Karpas-422 (cell line): ENCODE measurements around the gene AOC2. TPM values are rescaled to one million over a fixed set of nuclear protein-coding genes. Genes with fewer than 3 reads are reported as not detected.
A peak's percentile ranks its signal among the peaks of the same experiment; 100 is the strongest.

ENCODE experiments used
- DNase-seq: peaks from one replicate; pipeline ENCODE4 v3.0.0-alpha.2; 2015
- H2AFZ ChIP-seq: fragments of 200-600 bp; sonication (generic); 2 replicates; pipeline ENCODE4 v1.6.1; 2014; ENCODE audit warnings: antibody characterized with exemption, low read length, mixed read lengths
- H3K27ac ChIP-seq: fragments of 200-600 bp; sonication (generic); 2 replicates; pipeline ENCODE4 v1.5.1; 2014; ENCODE audit warnings: mild to moderate bottlenecking, low read length, moderate library complexity
- H3K27me3 ChIP-seq: fragments of 200-600 bp; sonication (generic); 2 replicates; pipeline ENCODE4 v1.6.1; 2014; ENCODE audit warnings: low read length, mixed read lengths
- H3K36me3 ChIP-seq: fragments of 200-600 bp; sonication (generic); 2 replicates; pipeline ENCODE4 v1.6.1; 2014; ENCODE audit warnings: low read length, mixed read lengths; ENCODE audit not compliant: insufficient read depth
- H3K4me1 ChIP-seq: fragments of 200-600 bp; sonication (generic); 2 replicates; pipeline ENCODE4 v1.6.1; 2014; ENCODE audit warnings: mild to moderate bottlenecking, low read length, mixed read lengths
- H3K4me2 ChIP-seq: fragments of 200-600 bp; sonication (generic); 2 replicates; pipeline ENCODE4 v1.6.1; 2014; ENCODE audit warnings: low read length, low read depth, mild to moderate bottlenecking; ENCODE audit not compliant: poor library complexity, severe bottlenecking
- H3K4me3 ChIP-seq: fragments of 200-600 bp; sonication (generic); 2 replicates; pipeline ENCODE4 v1.5.1; 2014; ENCODE audit warnings: mild to moderate bottlenecking, antibody characterized with exemption, low read length, mixed read lengths
- H3K79me2 ChIP-seq: fragments of 200-600 bp; sonication (generic); 2 replicates; pipeline ENCODE4 v1.6.1; 2014; ENCODE audit warnings: mild to moderate bottlenecking, low read length, mixed read lengths
- H3K9ac ChIP-seq: fragments of 200-600 bp; sonication (generic); 2 replicates; pipeline ENCODE4 v1.6.0; 2014; ENCODE audit warnings: low read length
- H3K9me2 ChIP-seq: fragments of 200-600 bp; sonication (generic), shearing (Covaris generic); replicated peaks from 2 replicates; pipeline ENCODE4 v1.6.0; 2014; ENCODE audit warnings: mild to moderate bottlenecking, low read length, moderate library complexity; ENCODE audit not compliant: insufficient read depth
- H3K9me3 ChIP-seq: fragments of 300-700, 200-600 bp; sonication (generic); 2 replicates; pipeline ENCODE4 v1.6.1; 2014; ENCODE audit warnings: low read length, mixed read lengths
- H4K20me1 ChIP-seq: fragments of 200-600 bp; sonication (generic); 2 replicates; pipeline ENCODE4 v1.6.1; 2014; ENCODE audit warnings: mild to moderate bottlenecking, antibody characterized with exemption, low read length, low read depth; ENCODE audit not compliant: insufficient read depth
- total RNA-seq: library from RNA; depleted of rRNA; stranded (reverse); fragments of >200 nt; shearing (Covaris generic); gene quantifications from 2 replicates; pipeline ENCODE4 v1.2.3, GENCODE V29; 2014; ENCODE audit warnings: low replicate concordance; rRNA removed

AOC2 gene, protein sequence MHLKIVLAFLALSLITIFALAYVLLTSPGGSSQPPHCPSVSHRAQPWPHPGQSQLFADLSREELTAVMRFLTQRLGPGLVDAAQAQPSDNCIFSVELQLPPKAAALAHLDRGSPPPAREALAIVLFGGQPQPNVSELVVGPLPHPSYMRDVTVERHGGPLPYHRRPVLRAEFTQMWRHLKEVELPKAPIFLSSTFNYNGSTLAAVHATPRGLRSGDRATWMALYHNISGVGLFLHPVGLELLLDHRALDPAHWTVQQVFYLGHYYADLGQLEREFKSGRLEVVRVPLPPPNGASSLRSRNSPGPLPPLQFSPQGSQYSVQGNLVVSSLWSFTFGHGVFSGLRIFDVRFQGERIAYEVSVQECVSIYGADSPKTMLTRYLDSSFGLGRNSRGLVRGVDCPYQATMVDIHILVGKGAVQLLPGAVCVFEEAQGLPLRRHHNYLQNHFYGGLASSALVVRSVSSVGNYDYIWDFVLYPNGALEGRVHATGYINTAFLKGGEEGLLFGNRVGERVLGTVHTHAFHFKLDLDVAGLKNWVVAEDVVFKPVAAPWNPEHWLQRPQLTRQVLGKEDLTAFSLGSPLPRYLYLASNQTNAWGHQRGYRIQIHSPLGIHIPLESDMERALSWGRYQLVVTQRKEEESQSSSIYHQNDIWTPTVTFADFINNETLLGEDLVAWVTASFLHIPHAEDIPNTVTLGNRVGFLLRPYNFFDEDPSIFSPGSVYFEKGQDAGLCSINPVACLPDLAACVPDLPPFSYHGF
- 0.67 and 1.5 TPM in 2 replicates for total RNA-seq

DNA sequence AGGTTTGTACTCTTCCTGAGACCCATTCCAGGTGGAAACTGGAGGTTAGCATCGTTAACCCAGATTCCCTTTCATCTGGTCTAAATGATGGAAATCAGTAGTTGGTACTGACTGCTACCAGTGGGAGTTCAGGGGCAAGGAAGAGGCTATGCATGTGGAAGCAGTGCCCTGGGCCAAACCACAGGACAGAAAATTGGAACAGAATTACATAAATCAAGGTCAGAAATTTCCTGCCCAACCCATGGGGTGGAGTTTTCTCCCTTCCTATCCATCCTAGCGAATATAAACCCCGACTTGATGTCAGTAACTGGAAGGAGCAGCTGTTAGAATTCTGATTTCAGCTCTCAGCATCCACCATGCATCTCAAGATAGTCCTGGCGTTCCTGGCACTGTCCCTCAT, at the start of gene AOC2:
TSS of gene AOC2 (plus strand) at position 310 of the 400 bp plus-strand sequence. CDS start at position 357, 47 bp downstream.
- Histone ChIP-seq H3K27ac (no peak within 1 kb of the TSS), H3K79me2 (no peaks in the 10 kb centered on the region), H2AFZ (no peak within 1 kb of the TSS), H3K36me3 (peaks cover 37% of the 10 kb centered on the region), H3K27me3 (no peaks in the 10 kb centered on the region), H3K9ac (no peak within 1 kb of the TSS), H4K20me1 (peaks cover 26% of the 10 kb centered on the region; the same call in 1 of the 2 replicates), H3K4me1 (no peaks in the 10 kb centered on the region), H3K4me2 (no peak within 1 kb of the TSS), H3K9me3 (no peaks in the 10 kb centered on the region), H3K4me3 (no peak within 1 kb of the TSS), H3K9me2 (no peaks in the 10 kb centered on the region)
- DNase-seq: no peak

DNA sequence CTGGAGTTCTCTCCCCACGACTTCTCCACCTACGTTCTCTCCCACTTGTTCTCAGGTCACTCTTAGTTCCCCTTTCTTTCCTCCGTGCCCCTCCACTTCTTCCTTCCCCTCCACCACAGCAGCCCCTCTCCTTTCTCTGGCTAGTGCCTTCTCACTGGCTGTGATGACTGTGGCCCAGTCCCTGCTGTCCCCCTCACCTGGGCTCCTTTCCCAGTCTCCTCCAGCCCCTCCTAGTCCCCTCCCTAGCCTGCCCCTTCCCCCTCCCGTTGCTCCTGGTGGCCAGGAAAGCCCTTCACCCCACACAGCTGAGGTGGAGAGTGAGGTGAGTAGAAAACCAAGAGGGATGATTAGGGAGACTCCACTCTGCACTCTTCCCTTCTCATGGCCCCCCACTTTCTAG, 49.3 kb upstream of the AOC2 start:
- no peak overlapping the region for H3K4me2 ChIP-seq
- no peaks in the 10 kb centered on the region for H3K27me3 ChIP-seq
- H3K9ac ChIP-seq: no peak overlapping the region
- no peaks in the 10 kb centered on the region for H3K9me3 ChIP-seq
- no peaks in the 10 kb centered on the region for H3K9me2 ChIP-seq
- no peak overlapping the region for H2AFZ ChIP-seq
- no peaks in the 10 kb centered on the region for H3K36me3 ChIP-seq
- peaks cover 13% of the 10 kb centered on the region for H3K79me2 ChIP-seq
- H3K27ac ChIP-seq: no peak overlapping the region
- H4K20me1 ChIP-seq: no peaks in the 10 kb centered on the region
- H3K4me1 ChIP-seq: peaks cover 13% of the 10 kb centered on the region
- no peak overlapping the region for H3K4me3 ChIP-seq
- DNase-seq: no peak

DNA sequence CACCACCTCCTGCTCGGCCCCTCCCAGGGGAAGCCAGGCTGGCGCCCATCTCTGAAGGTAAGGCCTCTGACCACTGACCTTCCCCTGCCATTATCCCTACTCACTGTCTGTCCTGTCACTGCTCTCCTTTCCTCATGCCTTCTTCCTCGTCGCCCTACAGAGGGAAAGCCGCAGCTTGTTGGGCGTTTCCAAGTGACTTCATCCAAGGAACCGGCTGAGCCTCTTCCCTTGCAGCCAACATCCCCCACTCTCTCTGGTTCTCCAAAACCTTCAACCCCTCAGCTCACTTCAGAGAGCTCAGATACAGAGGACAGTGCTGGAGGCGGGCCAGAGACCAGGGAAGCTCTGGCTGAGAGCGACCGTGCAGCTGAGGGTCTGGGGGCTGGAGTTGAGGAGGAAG, 48.9 kb upstream of the AOC2 start:
- H3K4me2 ChIP-seq: no peak overlapping the region
- no peak overlapping the region for H2AFZ ChIP-seq
- no peaks in the 10 kb centered on the region for H3K27me3 ChIP-seq
- H3K9ac ChIP-seq: no peak overlapping the region
- peaks cover 13% of the 10 kb centered on the region for H3K79me2 ChIP-seq
- no peak for DNase-seq
- no peaks in the 10 kb centered on the region for H4K20me1 ChIP-seq
- H3K9me2 ChIP-seq: no peaks in the 10 kb centered on the region
- H3K27ac ChIP-seq: no peak overlapping the region
- H3K4me3 ChIP-seq: no peak overlapping the region
- H3K9me3 ChIP-seq: no peaks in the 10 kb centered on the region
- H3K36me3 ChIP-seq: no peaks in the 10 kb centered on the region
- peaks cover 13% of the 10 kb centered on the region for H3K4me1 ChIP-seq

DNA sequence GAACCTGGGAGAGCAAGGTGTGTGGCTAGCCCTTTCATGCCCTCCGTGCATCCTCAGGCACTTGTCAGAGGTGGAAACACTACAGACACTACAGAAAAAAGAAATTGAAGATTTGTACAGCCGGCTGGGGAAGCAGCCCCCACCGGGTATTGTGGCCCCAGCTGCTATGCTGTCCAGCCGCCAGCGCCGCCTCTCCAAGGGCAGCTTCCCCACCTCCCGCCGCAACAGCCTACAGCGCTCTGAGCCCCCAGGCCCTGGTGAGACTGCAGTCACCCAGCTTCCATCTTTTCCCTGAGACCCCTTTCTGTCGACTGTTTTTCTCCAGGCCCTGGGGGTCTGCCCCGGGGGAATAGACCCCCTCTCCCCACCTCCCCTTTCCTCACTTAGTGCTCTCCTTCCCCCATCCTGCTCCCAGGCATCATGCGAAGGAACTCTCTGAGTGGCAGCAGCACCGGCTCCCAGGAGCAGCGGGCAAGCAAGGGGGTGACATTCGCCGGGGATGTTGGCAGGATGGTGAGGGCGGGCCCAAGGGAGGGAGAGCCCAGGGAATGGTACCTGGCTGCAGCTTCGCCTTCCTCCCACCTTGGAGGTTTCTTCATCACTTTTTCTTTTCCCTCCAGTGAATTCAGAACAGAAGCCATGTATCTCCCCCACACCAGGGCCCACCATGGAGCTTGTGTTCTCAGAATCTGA, 48.2 kb upstream of the AOC2 start:
- H3K36me3 ChIP-seq: no peaks in the 10 kb centered on the region
- no peaks in the 10 kb centered on the region for H4K20me1 ChIP-seq
- no peaks in the 10 kb centered on the region for H3K9me3 ChIP-seq
- DNase-seq: no peak
- no peak overlapping the region for H3K4me3 ChIP-seq
- H3K4me1 ChIP-seq: peaks cover 13% of the 10 kb centered on the region
- no peaks in the 10 kb centered on the region for H3K9me2 ChIP-seq
- H3K27ac ChIP-seq: no peak overlapping the region
- H3K79me2 ChIP-seq: peaks cover 13% of the 10 kb centered on the region
- no peak overlapping the region for H3K9ac ChIP-seq
- H3K27me3 ChIP-seq: no peaks in the 10 kb centered on the region
- no peak overlapping the region for H3K4me2 ChIP-seq
- no peak overlapping the region for H2AFZ ChIP-seq

DNA sequence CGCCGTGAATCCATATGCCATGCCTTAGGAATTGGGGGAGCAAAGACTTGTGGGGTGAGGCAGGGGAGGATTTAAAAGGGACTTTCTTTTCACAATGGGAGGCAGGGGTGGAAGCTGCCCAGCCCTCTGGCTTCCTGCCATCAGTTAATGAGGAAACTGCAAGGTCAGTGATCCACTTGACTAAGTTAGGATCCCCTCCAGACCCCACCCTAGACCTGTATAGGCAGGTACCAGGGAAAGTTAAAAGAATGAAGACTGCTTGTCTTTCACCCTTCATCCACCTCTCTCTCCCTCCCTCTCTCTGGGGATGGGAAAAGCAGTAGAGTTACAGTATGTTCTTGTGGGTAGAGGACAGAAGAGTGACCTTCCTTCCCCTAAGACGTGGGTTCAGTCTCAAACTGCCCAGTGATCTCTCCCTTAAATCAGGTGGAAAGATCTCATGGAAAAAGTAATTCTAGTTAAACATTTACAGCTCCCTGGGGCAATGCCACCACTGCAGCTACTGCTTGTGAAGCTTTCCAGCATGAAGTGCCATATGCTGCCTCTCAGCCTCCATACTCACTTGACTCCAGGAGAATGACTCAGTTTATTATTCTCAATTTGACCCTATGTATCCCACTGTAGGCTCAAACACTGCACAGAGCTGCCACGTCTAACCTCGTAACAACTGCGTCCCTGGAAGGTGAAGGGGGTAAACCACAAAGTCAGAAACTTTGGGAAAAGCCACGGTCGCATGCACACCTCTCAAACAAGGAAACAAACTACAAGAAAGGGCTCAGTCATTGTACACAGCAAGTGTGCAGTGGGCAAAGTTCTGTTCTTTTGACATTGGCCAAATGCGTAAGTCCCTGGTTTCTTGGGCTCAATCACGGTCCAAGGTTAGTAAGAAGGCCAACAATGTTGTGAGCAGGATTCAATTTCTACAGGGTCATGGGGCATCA, 47.0 kb upstream of the AOC2 start:
- no peak for DNase-seq
- H3K9me3 ChIP-seq: no peaks in the 10 kb centered on the region
- no peaks in the 10 kb centered on the region for H3K9me2 ChIP-seq
- H3K27me3 ChIP-seq: no peaks in the 10 kb centered on the region
- peaks cover 13% of the 10 kb centered on the region for H3K4me1 ChIP-seq
- H3K4me2 ChIP-seq: peak overlapping the region; percentile 78
- H3K9ac ChIP-seq: peak overlapping the region; percentile 83
- H2AFZ ChIP-seq: no peak overlapping the region
- H3K27ac ChIP-seq: no peak overlapping the region
- H3K4me3 ChIP-seq: peak overlapping the region; percentile 93
- peaks cover 13% of the 10 kb centered on the region for H3K79me2 ChIP-seq
- H3K36me3 ChIP-seq: no peaks in the 10 kb centered on the region
- H4K20me1 ChIP-seq: no peaks in the 10 kb centered on the region

DNA sequence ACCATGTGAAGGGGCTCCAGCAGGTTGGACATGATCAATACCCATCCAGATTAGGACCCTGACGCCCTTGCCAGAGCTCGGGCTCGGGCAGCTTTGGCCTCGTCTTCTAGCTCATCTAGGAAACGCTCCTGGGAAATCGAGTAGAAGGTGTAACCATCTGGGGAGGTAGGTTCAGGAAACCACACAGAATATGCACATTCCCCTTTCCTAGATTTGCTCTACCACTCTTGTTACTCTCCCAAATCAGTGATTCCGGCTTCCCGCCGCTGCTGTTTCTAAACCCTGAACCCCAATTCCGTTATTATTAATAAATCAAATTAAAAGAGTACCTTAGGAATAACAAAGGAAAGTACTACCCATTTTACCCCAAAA, 46.4 kb upstream of the AOC2 start:
- peak overlapping the region; percentile 81; the same call in 1 of the 2 replicates for H2AFZ ChIP-seq
- peaks cover 13% of the 10 kb centered on the region for H3K79me2 ChIP-seq
- no peak overlapping the region for H3K27ac ChIP-seq
- no peaks in the 10 kb centered on the region for H3K9me3 ChIP-seq
- H3K4me1 ChIP-seq: peaks cover 13% of the 10 kb centered on the region
- no peaks in the 10 kb centered on the region for H3K36me3 ChIP-seq
- no peak for DNase-seq
- peak overlapping the region; percentile 93 for H3K4me3 ChIP-seq
- H3K9ac ChIP-seq: peak overlapping the region; percentile 83
- H3K9me2 ChIP-seq: no peaks in the 10 kb centered on the region
- no peaks in the 10 kb centered on the region for H4K20me1 ChIP-seq
- no peaks in the 10 kb centered on the region for H3K27me3 ChIP-seq
- H3K4me2 ChIP-seq: peak overlapping the region; percentile 78

DNA sequence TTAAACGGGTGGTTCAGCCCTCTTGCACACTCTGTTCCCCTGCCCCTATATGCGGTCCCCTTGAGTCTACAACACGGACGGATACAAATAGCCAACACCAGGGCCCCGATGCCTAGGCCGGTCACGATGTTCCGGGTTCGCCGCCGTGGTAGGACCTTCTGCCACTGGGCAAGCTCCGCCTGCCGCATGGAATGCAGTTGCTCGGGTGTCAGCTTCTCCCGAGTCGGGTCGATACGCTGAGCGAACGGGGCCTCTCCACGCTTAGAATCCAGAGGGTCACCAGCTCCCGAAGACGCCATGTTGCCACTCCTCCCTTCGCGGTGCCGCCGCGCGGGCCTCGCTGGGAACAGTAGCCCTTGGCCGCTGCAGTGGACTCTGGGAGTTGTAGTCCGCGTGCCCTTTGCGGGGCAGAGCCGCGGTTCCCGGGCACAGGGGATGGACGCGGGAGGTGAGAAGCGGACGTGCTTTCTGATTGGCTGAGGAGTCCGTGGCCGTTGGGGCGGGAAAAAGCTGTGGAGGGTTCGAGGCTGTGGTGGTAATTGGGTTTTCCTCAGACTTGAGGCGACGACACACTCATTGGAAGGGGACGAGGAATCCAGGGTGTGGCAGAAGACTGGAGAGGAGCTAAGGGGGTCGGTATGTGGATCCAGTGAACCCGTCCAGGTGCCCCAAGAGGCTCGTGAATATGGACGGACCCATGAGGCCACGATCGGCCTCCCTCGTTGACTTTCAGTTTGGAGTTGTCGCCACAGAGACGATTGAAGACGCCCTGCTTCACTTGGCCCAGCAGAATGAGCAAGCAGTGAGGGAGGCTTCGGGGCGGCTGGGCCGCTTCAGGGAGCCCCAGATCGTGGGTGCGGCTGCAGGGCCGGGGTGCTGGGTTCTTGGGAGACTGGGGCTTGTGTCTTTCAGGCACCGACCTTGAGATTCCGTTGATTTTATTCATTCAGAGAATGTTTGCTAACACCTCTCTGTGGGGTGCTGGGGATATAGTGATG, 45.7 kb upstream of the AOC2 start, which contains the start of the genes CNTD1 and COA3:
TSS of gene CNTD1 (plus strand) at position 479 of the 998 bp plus-strand sequence. CDS start at position 686, 207 bp downstream.
TSS of gene COA3 (minus strand) at position 322 of the 998 bp plus-strand sequence. CDS start at position 299, 23 bp downstream.
- peak within 1 kb of the TSS; percentile 78 for H3K4me2 ChIP-seq
- peak within 1 kb of the TSS; percentile 93 for H3K4me3 ChIP-seq
- DNase-seq: peak; percentile 92
- H3K79me2 ChIP-seq: peaks cover 13% of the 10 kb centered on the region
- H3K9me2 ChIP-seq: no peaks in the 10 kb centered on the region
- no peaks in the 10 kb centered on the region for H4K20me1 ChIP-seq
- no peaks in the 10 kb centered on the region for H3K9me3 ChIP-seq
- peak within 1 kb of the TSS; percentile 81; the same call in 1 of the 2 replicates for H2AFZ ChIP-seq
- H3K27me3 ChIP-seq: no peaks in the 10 kb centered on the region
- peak within 1 kb of the TSS; percentile 83 for H3K9ac ChIP-seq
- H3K36me3 ChIP-seq: no peaks in the 10 kb centered on the region
- peaks cover 13% of the 10 kb centered on the region for H3K4me1 ChIP-seq
- no peak within 1 kb of the TSS for H3K27ac ChIP-seq
